HG02852 (cell line): ENCODE data around the gene RSL1D1.
"Not testable (repeated sequence)": the region's sequence is repeated elsewhere in the genome, so short reads cannot be mapped to it uniquely, and the experiment has no call there.

ENCODE experiments used
- ATAC-seq: cut with Tn5 transposase; IDR thresholded peaks from one replicate; pipeline ENCODE4 v1.9.1; 2021; ENCODE audit warnings: mild to moderate bottlenecking, moderate library complexity; ENCODE audit not compliant: unreplicated experiment

RSL1D1 gene

GRCh38 chr16:11844499-11844898 is 6.8 kb downstream of the RSL1D1 start:
- ATAC-seq, result no peak

GRCh38 chr16:11843861-11844260 is 7.5 kb downstream of the RSL1D1 start:
- ATAC-seq, result no peak

- ATAC-seq, result no peak
Observed at GRCh38 chr16:11843206-11843605, 8.1 kb downstream of the RSL1D1 start.

DNA sequence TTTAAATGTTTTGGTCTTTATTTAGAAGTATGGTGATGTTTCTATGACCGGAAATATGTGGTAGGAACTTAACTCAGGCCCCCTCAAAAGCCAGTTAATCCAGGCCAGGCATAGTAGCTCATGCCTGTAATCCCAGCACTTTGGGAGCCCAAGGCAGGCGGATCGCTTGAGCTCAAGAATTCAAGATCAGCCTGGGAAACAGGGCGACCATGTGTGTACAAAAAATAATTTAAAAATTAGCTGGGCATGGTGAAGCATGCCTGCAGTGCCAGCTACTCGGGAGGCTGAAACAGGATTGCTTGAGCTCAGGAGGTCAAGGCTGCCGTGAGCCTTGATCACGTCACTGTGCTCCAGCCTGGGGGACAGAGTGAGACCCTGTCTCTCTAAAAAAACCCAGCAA is 10.3 kb downstream of the RSL1D1 start:
- no peak for ATAC-seq

- no peak for ATAC-seq
Observed at GRCh38 chr16:11836650-11837244, 14.6 kb downstream of the RSL1D1 start.

- no peak for ATAC-seq
Observed at GRCh38 chr16:11835891-11836649, 15.3 kb downstream of the RSL1D1 start.

DNA sequence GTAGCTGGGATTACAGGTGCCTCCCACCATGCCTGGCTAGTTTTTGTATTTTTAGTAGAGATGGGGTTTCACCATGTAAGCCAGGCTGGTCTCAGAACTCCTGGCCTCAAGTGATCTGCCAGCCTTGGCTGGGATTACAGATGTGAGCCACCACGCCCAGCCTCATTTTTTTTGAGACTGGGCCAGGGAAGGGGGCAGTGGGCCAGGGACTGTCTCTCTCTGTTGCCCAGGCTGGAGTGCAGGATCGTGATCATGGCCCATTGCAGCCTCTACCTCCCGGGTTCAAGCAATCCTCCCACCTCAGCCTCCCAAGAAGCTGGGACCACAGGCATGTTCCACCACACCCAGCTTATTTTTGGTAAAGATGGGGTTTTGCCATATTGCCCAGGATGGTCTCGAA is 16.0 kb downstream of the RSL1D1 start:
- no peak for ATAC-seq

DNA sequence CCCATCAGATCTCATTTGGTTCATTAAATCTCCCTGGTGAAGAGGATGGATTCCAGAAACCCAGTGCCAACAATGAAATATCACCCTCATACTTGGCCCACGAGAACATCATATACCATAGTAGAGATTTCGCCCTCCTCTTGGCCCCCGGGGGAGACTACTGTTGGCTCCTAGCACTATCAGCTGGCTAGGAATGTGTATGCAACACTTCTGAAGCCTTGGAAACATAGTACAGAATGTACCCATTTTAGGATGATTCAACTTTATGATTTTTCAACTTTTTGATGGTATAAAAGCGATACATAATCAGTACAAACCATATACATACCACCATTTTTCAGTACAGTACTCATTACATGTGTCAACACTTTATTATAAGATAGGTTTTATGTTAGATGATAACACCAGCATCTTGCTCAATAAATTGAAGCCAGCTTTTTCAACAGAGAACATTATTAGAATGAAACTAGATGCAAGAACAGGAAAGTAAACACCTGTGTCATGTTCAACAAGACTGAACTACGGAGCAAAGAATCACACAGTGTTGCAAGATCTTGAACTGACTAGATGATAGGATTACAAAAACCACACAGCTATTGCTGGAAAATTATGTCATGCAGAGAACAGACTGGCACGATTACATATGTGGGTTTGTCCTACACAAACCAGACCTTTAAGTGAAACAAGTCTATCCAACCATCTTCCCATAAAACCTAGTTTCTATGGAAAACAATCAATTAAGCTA is 17.2 kb downstream of the RSL1D1 start:
- no peak for ATAC-seq

DNA sequence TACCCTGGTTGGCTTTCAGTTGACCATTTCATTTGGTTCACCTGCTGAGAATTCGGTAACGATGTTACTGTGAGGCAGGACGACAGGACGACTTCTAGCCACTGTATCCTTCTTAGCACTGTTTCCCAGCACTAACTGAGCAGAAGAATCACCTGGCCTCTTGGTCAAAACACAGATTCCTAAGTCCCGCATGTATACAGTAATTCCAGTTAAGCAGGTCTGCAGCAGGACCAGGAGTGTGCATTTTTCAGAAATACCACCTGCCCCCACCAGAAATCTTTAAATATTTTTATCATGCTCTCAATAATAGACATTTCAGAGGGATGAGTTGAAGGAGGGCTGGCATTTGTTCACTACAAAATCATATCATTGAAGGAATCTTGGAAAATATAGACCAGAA is 22.6 kb downstream of the RSL1D1 start:
- ATAC-seq, result no peak

DNA sequence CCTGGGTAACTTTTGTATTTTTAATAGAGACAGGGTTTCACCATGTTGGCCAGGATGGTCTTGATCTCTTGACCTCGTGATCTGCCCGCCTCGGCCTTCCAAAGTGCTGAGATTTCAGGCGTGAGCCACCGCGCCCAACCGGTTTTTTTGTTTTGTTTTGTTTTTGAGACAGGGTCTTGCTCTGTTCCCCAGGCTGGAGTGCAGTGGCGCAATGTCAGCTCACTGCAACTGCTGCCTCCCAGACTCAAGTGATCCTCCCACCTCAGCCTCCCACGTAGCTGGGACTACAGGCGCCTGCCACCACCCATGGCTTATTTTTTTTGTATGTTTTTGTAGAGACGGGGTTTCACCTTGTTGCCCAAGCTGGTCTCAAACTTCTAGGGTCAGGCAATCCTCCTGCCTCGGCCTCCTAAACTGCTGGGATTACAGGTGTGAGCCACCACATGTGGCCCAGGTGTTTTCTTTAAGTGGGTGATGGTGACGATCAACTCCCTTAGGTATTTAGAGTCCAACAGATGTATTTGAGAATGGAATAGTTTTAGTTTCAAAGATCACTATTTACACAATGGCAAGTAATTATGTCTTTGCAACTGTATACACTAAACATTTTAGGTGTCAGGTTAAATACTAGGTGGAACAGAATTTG is 25.7 kb downstream of the RSL1D1 start:
- ATAC-seq, result not testable (repeated sequence)

DNA sequence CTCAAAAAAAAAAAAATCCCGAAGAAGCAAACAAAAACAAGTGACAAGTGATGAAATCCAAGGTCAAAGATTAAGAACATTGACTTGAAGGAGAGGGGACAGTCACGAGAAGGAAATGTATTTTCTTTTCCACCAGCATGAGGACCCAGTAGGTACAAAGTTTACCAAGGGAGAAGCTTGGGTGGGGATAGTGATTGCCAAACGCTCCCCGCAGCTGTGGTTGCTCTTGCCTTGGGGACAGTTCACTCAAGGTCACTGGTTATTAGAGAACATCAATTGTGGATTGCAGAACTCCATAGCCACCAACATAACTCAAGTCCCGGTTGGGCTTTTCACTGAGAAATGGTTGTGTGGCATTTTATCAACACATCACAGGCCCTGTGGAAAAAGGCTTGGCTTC is 27.0 kb downstream of the RSL1D1 start:
- ATAC-seq, result no peak

GRCh38 chr16:11823645-11824044 is 27.7 kb downstream of the RSL1D1 start:
- not testable (repeated sequence) for ATAC-seq

DNA sequence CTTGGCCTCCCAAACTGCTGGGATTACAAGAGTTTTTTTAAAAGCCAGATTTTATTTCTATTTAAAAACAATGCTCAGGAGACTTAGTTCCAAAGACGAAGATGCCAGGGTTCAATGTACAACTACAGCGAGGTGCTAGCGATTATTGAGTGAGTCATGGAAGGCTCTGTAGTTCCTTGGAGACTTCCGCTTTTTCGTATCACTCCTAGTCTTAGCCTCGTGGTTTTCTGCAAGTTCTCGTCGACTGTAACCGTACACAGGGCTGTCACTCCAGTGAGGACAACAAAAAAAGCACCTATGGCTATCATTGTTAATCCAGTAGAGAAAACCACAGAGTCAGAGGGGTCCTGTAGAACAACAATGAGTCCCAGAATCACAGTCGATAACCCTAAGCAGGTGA is 31.5 kb downstream of the RSL1D1 start:
- no peak for ATAC-seq

DNA sequence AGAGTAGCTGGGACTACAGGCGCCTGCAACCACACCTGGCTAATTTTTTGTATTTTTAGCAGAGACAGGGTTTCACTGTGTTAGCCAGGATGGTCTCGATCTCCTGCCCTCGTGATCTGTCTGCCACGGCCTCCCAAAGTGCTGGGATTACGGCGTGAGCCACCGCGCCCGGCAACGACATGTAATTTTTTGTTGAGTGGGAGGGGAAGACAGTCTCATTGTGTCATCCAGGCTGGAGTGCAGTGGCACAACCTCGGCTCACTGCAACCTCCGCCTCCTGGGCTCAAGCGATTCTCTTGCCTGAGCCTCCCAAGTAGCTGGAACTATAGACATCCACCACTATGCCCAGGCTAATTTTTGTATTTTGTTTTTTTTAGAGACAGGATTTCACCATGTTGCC is 32.4 kb downstream of the RSL1D1 start:
- ATAC-seq, result not testable (repeated sequence)

DNA sequence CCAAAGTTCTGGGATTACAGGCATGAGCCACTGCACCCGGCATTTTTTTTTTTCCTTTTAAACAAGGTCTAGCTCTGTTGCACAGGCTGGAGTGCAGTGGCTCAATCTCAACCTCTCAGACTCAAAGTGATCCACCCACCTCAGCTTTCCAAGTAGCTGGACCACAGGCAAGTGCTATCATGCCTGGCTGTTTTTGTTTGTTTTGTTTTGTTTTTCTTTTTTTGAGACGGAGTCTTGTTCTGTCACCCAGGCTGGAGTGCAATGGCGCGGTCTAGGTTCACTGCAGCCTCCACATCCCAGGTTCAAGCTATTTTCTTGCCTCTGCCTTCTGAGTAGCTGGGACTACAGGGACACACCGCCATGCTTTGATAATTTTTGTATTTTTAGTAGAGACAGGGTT is 35.2 kb downstream of the RSL1D1 start:
- ATAC-seq, result no peak

GRCh38 chr16:11814800-11815199 is 36.5 kb downstream of the RSL1D1 start:
- not testable (repeated sequence) for ATAC-seq

DNA sequence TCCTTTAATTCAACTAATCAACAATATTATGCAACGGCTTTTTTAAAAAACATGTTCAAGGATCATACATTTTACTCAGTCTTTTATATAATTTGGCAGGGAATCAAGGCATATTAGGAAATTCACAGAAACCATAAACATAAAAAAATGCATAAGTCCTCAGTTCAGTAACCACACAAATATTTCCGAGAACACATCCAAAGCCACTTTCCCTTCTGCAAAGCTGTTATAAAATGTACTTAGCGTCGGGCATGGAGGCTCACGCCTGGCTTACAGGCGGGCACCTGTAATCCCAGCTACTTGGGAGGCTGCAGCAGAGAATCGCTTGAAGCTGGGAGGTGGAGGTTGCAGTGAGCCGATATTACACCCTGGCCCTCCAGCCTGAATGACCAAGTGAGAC is 44.6 kb downstream of the RSL1D1 start:
- no peak for ATAC-seq

GRCh38 chr16:11805556-11805955 is 45.8 kb downstream of the RSL1D1 start:
- ATAC-seq, result no peak

DNA sequence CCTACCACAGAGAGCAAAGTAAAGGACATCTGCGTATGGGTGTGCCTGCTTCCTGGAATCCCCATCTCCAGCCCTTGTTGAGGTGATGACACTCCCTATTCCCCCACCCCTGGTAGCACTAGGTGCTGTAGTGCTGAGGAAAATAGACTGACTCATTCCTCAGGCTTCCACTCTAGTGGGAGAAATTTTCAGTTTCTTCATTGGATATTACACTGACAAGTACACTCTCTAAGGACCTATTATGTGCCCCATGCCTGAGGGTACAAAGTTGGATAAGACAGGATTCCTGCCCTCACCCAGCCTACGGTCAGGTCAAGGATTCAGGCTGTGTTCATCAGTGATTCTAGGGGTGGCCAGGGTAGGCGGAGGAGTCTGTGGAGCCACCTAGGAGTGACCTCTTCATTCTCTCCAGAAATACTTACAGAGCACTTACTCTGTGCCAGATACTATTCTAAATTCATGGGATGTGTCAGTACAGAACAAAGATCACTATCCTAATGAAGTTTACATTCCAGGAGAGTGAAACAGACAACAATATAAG is 49.8 kb downstream of the RSL1D1 start:
- ATAC-seq, result no peak

DNA sequence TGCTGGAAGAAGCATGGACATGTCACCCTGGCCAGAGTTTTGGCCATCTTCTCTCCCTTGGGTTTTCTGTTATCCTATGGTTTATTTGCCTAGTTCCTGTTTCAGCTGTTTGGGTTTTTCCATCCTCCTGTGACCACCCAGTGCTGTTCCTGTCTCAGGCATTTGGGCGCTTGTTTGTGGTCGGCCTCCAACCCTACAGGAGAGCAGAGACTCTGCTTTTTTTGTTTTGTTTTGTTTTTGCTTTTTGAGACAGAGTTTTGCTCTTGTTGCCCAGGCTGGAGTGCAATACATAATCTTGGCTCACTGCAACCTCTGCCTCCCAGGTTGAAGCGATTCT is 51.0 kb downstream of the RSL1D1 start:
- ATAC-seq, result no peak
